PFSK-1 (cell line): ENCODE measurements around the gene FAM163B.

Experiments used
- FOXP2 ChIP-seq: optimal IDR thresholded peaks from 2 replicates; pipeline ENCODE3; 2011; ENCODE audit warnings: borderline replicate concordance, control low read depth, inconsistent platforms; ENCODE audit not compliant: insufficient read depth; ENCODE audit errors: extremely low read length, extremely low read depth
- POLR2AphosphoS5 ChIP-seq: IDR thresholded peaks from 2 replicates; pipeline ENCODE4 v1.6.1; 2012; ENCODE audit warnings: low read depth, mild to moderate bottlenecking, control low read depth, low read length, moderate library complexity
- SIN3A ChIP-seq: IDR thresholded peaks from 2 replicates; pipeline ENCODE4 v1.6.1; 2012; ENCODE audit warnings: mild to moderate bottlenecking, low read length, moderate library complexity, borderline replicate concordance; ENCODE audit not compliant: insufficient read depth
- TAF1 ChIP-seq: IDR thresholded peaks from 2 replicates; pipeline ENCODE4 v1.6.1; 2012; ENCODE audit warnings: low read length, control low read depth, borderline replicate concordance; ENCODE audit not compliant: insufficient read depth
- TF ChIP-seq, protein P1 (sequence below), 2 experiments: IDR thresholded peaks; 2 replicates each; pipeline versions ENCODE4 v1.6.1 to v1.8.0; 2011 to 2012; ENCODE audit warnings: low read depth in 2 of 2, low read length in 2 of 2, control low read depth in 1 of 2, inconsistent platforms in 1 of 2, mild to moderate bottlenecking in 1 of 2, moderate library complexity in 1 of 2; ENCODE audit not compliant: insufficient read depth in 1 of 2

Gene FAM163B

DNA sequence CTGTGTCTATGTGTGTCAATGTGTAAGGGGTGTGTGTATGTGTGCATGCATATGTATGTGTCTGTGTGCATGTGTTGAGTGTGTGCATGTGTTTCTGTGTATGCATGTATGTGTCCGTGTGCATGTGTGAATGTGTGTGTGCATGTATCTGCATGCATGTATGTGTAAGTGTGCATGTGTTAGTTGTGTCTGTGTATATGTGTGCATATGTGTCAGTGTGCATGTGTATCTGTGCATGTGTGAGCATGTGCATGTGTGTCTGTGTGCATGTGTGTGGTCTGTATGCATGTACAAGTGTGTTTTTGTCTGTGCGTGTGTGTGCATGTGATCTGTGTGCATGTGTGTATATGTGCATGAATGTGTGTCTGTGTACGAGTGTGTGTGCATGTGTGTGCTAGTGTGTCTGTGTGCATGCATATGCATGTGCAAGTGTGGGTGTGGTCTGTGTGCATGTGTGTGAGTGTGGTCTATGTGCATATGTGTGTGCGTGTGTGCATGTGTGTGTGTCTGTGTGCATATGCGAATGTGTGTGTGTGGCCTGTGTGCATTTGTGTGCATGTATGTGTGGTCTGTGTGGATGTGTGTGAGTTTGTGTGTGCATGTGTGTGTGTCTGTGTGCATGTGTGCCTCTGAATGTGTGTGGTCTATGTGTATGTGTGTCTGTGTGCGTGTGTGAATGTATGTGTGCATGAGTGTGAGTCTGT lies 9.6 kb downstream of the FAM163B start:
- TF ChIP-seq POLR2AphosphoS5 = no peak
- no peak for TF ChIP-seq SIN3A
- no peak for TF ChIP-seq TAF1
- TF ChIP-seq, protein P1, sequence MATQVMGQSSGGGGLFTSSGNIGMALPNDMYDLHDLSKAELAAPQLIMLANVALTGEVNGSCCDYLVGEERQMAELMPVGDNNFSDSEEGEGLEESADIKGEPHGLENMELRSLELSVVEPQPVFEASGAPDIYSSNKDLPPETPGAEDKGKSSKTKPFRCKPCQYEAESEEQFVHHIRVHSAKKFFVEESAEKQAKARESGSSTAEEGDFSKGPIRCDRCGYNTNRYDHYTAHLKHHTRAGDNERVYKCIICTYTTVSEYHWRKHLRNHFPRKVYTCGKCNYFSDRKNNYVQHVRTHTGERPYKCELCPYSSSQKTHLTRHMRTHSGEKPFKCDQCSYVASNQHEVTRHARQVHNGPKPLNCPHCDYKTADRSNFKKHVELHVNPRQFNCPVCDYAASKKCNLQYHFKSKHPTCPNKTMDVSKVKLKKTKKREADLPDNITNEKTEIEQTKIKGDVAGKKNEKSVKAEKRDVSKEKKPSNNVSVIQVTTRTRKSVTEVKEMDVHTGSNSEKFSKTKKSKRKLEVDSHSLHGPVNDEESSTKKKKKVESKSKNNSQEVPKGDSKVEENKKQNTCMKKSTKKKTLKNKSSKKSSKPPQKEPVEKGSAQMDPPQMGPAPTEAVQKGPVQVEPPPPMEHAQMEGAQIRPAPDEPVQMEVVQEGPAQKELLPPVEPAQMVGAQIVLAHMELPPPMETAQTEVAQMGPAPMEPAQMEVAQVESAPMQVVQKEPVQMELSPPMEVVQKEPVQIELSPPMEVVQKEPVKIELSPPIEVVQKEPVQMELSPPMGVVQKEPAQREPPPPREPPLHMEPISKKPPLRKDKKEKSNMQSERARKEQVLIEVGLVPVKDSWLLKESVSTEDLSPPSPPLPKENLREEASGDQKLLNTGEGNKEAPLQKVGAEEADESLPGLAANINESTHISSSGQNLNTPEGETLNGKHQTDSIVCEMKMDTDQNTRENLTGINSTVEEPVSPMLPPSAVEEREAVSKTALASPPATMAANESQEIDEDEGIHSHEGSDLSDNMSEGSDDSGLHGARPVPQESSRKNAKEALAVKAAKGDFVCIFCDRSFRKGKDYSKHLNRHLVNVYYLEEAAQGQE (IDR thresholded peaks at IDR 0.05; ENCODE audit: insufficient read depth in 1 of 2, low read depth in 2 of 2, low read length in 2 of 2) = no peak
- no peak for TF ChIP-seq FOXP2

DNA sequence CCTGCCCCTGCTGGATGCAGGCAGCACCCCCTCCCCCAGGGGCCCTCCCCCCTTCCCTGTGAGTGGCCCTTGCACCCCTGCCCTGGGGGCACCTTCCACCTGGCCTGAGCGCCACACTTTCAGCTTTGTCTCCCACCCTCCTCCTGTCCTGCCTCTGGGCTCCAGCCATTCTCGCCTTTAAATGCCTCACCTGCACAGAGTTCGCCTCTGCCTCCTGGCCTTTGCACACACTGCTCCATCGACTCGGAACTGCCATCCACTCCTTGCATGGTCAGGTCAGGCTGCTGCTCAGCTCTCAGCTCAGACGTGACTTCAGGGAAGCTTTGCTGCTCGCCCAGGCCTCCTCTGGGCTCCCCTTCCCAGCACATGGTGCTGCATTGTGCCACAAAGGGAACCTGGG lies 10.2 kb downstream of the FAM163B start:
- TF ChIP-seq, protein P1 (IDR thresholded peaks at IDR 0.05; ENCODE audit: insufficient read depth in 1 of 2, low read depth in 2 of 2, low read length in 2 of 2) = no peak
- TF ChIP-seq TAF1 (no peak), POLR2AphosphoS5 (no peak), FOXP2 (no peak), SIN3A (no peak)

DNA sequence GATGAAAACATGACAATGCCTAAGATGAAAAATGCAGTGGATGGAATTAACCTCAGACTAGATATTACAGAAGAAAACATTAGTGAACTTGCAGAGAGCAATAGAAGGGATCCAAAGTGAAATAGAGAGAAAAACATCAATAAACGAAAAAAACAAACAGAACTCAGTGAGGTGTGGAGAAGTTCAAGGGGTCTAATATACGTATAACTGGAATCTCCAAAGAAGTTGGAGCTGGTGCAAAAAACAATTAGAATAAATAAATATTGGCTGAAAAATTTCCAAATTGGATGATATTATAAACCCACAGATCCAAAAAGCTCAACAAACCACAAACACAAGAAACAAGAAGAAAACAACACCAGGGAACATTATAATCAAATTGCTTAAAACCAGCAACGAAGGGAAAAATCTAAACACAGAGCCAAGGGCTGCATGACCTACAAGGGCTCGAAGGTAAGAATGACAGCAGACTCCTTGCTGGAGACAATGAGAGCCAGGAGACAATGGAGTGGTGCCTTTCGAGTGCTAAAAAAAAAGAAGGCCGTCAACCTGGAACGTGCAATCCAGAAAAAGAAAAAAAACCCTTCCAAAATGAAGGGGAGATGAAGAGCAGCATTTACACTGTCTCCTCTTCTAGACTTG lies 11.8 kb downstream of the FAM163B start:
- TF ChIP-seq SIN3A = no peak
- no peak for TF ChIP-seq TAF1
- TF ChIP-seq POLR2AphosphoS5 = no peak
- no peak for TF ChIP-seq FOXP2
- TF ChIP-seq, protein P1 (IDR thresholded peaks at IDR 0.05; ENCODE audit: insufficient read depth in 1 of 2, low read depth in 2 of 2, low read length in 2 of 2) = no peak

DNA sequence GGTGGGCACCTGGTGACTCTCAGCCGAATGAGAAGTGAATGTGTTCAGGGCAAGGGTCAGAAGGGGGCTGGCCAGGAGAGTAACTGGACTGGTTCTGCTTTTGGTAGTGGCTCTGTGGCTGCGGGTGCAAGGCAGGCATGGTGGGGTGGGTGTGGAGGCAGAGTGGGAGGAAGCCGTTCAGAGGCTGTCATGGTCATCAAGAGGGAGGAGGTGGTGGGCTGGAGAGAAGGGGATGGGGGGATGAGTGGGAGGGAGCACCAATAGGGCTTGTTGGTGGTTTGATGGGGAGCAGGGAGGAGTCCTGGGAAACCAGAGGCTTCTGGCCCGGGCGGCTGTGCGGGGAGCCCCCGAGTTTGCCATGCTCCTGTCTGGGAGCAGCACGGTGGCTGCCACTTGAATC lies 13.3 kb downstream of the FAM163B start:
- TF ChIP-seq TAF1 = no peak
- TF ChIP-seq, protein P1 (IDR thresholded peaks at IDR 0.05; ENCODE audit: insufficient read depth in 1 of 2, low read depth in 2 of 2, low read length in 2 of 2) = no peak
- TF ChIP-seq SIN3A = no peak
- TF ChIP-seq POLR2AphosphoS5 = no peak
- TF ChIP-seq FOXP2 = no peak
